Ascending aorta (tissue), 2 donors: Measurements from ENCODE around the gene PLEKHO2. TPM values are rescaled to one million over a fixed set of nuclear protein-coding genes. Genes with fewer than 3 reads are reported as not detected.

Source experiments
- DNase-seq, 2 donors: peaks; one replicate each; pipeline ENCODE4 v3.0.0-alpha.2; 2019; ENCODE audit warnings: low spot score in 2 of 2
- H3K27ac ChIP-seq, 2 donors: fragments of 200-600 bp; sonication (generic); one replicate each; pipeline ENCODE4 v1.5.1; 2016 to 2017; ENCODE audit warnings: mild to moderate bottlenecking in 1 of 2
- H3K27me3 ChIP-seq: fragments of 200-600 bp; sonication (generic); one replicate; pipeline ENCODE4 v1.5.1; 2017
- H3K36me3 ChIP-seq, 2 donors: fragments of 200-600 bp; sonication (generic); one replicate each; pipeline ENCODE4 v1.5.1; 2016
- H3K4me1 ChIP-seq, 2 donors: fragments of 200-600 bp; sonication (generic); one replicate each; pipeline ENCODE4 v1.5.1; 2016 to 2017; ENCODE audit warnings: mild to moderate bottlenecking in 1 of 2
- H3K4me3 ChIP-seq, 2 donors: fragments of 200-600 bp; sonication (generic); one replicate each; pipeline ENCODE4 v1.5.1; 2016 to 2017; ENCODE audit warnings: mild to moderate bottlenecking in 1 of 2
- H3K9me3 ChIP-seq, 2 donors: fragments of 200-600 bp; sonication (generic); one replicate each; pipeline ENCODE4 v1.5.1; 2016
- intact Hi-C: fragments of 100-400 bp; cut with DNase I; formaldehyde crosslinking; loops from one replicate; pipeline ENCODE4 v1.15.1; 2023
- total RNA-seq: library from RNA; depleted of rRNA; stranded (reverse); fragments of >200 nt; gene quantifications from one replicate; pipeline ENCODE4 v1.1.0, GENCODE V29; 2016
- TF ChIP-seq, protein P1 (sequence below), 3 experiments: fragments of 200-600 bp in 2 of 3; fragments of 450-650 bp in 1 of 3; sonication (generic) in 2 of 3; IDR thresholded peaks; one replicate each; pipeline ENCODE4 v1.5.1; 2016 to 2019; ENCODE audit warnings: antibody characterized with exemption in 3 of 3, mild to moderate bottlenecking in 1 of 3, moderate library complexity in 1 of 3

The PLEKHO2 gene
- total RNA-seq, 1 donor from 2014 or later: 41.4 TPM

DNA sequence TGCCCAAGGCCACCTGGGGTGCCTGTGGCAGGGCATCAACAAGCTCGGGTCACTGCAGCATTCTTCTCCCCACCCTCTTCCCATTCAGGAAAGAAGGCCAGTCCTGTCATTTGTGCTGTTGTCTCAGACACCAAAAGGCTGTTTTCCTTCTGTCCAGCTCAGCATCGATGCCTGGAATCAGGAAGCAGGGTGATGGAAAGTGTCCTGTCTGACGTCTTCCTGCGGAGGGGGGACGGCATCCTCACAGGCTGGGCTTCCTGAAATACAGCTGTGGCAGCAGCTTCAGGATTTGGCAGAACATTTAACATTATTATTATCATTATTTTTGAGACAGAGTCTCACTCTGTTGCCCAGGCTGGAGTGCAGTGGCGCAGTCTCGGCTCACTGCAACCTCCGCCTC, 37.0 kb downstream of the PLEKHO2 start:
- peak overlapping the region; percentile 58 to 60 for H3K27ac ChIP-seq
- no peaks in the 10 kb centered on the region for H3K9me3 ChIP-seq
- H3K4me3 ChIP-seq: no peak overlapping the region
- DNase-seq: peak; percentile 38 to 75
- no peaks in the 10 kb centered on the region for H3K36me3 ChIP-seq
- H3K4me1 ChIP-seq: peaks cover 0 to 2% of the 10 kb centered on the region in 2 donors
- TF ChIP-seq, protein P1, sequence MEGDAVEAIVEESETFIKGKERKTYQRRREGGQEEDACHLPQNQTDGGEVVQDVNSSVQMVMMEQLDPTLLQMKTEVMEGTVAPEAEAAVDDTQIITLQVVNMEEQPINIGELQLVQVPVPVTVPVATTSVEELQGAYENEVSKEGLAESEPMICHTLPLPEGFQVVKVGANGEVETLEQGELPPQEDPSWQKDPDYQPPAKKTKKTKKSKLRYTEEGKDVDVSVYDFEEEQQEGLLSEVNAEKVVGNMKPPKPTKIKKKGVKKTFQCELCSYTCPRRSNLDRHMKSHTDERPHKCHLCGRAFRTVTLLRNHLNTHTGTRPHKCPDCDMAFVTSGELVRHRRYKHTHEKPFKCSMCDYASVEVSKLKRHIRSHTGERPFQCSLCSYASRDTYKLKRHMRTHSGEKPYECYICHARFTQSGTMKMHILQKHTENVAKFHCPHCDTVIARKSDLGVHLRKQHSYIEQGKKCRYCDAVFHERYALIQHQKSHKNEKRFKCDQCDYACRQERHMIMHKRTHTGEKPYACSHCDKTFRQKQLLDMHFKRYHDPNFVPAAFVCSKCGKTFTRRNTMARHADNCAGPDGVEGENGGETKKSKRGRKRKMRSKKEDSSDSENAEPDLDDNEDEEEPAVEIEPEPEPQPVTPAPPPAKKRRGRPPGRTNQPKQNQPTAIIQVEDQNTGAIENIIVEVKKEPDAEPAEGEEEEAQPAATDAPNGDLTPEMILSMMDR (IDR thresholded peaks at IDR 0.05): no peak
- intact Hi-C loops: no loop called here
- H3K27me3 ChIP-seq: no peaks in the 10 kb centered on the region

DNA sequence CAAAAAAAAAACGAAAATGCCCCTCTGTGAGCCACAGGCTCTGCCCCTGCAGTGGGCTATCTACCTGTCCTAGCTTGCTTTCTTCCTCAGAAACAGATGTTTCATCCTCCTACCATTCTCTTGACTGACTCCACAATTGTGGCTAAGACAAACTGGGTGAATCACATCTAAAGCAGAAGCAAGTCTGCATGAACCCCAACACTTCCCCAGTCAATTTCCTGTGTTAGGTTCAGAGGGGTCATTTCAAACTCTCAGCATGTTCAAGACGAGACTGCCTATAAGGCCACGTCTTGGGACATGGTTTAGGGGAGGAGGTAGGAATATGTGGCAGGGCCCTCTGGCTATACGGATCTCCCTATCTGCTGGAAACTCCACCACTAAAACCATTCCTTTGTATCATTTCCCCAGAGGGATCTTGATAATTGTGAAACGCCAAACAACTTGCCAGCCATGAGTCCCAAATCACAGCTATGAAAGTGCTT, 41.4 kb downstream of the PLEKHO2 start:
- Histone ChIP-seq H3K4me3 (no peak overlapping the region), H3K36me3 (no peaks in the 10 kb centered on the region), H3K9me3 (no peaks in the 10 kb centered on the region), H3K27me3 (no peaks in the 10 kb centered on the region), H3K27ac (peak overlapping the region; percentile 42 to 55), H3K4me1 (peaks cover 0 to 2% of the 10 kb centered on the region in 2 donors)
- DNase-seq: no peak
- TF ChIP-seq, protein P1 (IDR thresholded peaks at IDR 0.05): no peak
- intact Hi-C loops: no loop called here

DNA sequence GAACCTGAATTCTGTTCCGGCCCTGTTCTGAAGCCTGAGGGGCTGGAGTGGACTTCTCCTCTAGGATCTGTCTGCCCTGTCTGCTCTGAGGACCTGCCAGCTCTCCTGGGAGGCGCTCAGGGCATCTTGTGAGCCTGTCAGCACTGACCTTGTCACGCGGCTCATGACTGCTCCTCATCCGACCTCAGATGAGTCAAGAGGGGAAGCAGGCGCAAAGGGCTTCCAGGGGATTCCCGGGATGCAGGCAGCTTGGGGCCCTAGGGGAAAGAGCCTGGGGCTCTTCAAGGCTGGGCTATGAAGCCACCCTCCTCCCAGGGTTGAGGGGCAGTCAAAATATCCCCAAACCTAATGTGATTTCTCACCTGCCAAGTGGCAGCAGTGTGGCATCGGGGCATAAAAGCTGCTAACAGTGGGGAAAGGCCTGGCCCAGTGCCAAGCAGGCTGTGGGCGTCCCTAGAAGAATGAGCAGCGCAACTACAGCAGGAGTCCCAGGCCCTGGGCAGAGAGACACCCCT, 42.3 kb downstream of the PLEKHO2 start:
- peaks cover 0 to 2% of the 10 kb centered on the region in 2 donors for H3K4me1 ChIP-seq
- no peaks in the 10 kb centered on the region for H3K36me3 ChIP-seq
- no peaks in the 10 kb centered on the region for H3K27me3 ChIP-seq
- no peaks in the 10 kb centered on the region for H3K9me3 ChIP-seq
- TF ChIP-seq, protein P1 (IDR thresholded peaks at IDR 0.05): no peak
- peak overlapping the region; percentile 42 to 55 for H3K27ac ChIP-seq
- DNase-seq: peak; percentile 68 to 86
- intact Hi-C loops: no loop called here
- H3K4me3 ChIP-seq: no peak overlapping the region

DNA sequence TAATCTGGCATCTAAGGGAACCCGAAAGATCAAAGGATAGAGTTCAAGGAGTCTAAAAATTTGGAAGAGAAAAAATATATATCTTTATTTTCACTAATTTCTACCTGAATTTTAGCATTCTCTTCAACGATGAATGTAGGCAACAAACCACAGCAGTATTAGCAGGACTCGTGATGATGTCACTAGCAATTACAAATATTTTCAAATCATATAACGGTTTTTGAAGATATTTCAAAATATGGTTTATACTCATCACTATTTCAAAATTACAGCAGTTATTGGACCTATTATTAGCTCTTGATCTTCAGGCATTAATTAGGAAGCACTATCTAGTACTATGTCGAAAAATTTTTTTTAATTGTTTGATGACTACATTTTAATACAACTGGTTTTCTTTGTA, 43.0 kb downstream of the PLEKHO2 start:
- no peak for DNase-seq
- Histone ChIP-seq H3K4me1 (peaks cover 0 to 2% of the 10 kb centered on the region in 2 donors), H3K27ac (no peak overlapping the region), H3K36me3 (no peaks in the 10 kb centered on the region), H3K4me3 (no peak overlapping the region), H3K27me3 (no peaks in the 10 kb centered on the region), H3K9me3 (no peaks in the 10 kb centered on the region)
- TF ChIP-seq, protein P1 (IDR thresholded peaks at IDR 0.05): no peak
- intact Hi-C loops: no loop called here

DNA sequence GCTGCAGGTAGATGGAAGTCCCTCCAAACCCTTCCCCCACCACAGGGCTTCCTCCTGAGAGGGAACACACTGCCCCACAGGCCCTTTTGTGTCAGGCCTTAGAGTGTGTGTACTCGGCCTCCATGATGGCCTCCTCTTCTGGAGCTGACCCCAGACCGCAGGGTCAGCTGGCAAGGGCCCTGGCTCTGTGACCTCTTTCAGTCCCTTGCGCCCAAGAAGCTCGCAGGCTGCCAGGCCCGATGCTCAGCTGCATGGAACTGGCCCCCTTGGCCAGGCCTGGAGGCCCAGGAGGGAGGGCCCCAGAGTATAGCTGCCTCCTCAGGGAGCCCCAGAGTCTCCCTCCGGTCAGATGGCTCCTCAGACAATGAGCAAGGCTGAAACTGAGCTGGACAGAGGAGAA, 46.6 kb downstream of the PLEKHO2 start:
- intact Hi-C loops: no loop called here
- Histone ChIP-seq H3K4me1 (peaks cover 0 to 3% of the 10 kb centered on the region in 2 donors), H3K4me3 (no peak overlapping the region), H3K27ac (no peak overlapping the region), H3K27me3 (no peaks in the 10 kb centered on the region), H3K36me3 (no peaks in the 10 kb centered on the region), H3K9me3 (no peaks in the 10 kb centered on the region)
- TF ChIP-seq, protein P1 (IDR thresholded peaks at IDR 0.05): no peak
- DNase-seq: no peak
